Measurements from ENCODE around the gene MRPS33. TPM values are rescaled to one million over a fixed set of nuclear protein-coding genes. Genes with fewer than 3 reads are reported as not detected.

The MRPS33 gene
- total RNA-seq, 1 donor from 2014 or later = 27.9 TPM

DNA sequence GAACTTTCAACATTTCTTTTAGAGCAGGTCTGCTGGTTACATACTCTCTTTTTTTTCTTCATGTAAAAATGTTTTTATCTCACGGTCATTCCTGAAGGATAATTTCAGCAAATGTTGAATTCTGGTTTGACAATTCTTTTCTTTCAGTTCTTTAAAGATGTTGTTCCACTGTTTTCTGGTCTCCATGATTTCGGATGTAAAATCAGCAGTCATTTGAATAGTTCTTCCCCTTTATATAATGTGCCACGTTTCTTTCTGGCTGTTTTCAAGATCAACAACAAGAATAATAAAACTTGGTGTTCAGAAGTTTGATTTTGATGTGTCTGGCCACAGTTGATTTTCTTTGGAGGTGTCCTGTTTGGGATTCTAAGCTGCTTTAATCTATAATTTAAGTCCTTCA lies 14.0 kb upstream of the MRPS33 start:
- Mint-ChIP-seq H3K4me3 (ENCODE audit: unreplicated experiment) (no peak overlapping the region), H3K27ac (ENCODE audit: unreplicated experiment) (no peak overlapping the region), H3K36me3 (ENCODE audit: low read depth) (peaks cover 7% of the 10 kb centered on the region), H3K9me3 (ENCODE audit: low read depth) (peaks cover 29% of the 10 kb centered on the region), H3K27me3 (ENCODE audit: low read depth) (peaks cover 3% of the 10 kb centered on the region), H3K4me1 (ENCODE audit: low read depth) (no peaks in the 10 kb centered on the region)
- no peak for TF ChIP-seq CTCF (IDR thresholded peaks at IDR 0.05)
- no peak for DNase-seq (ENCODE audit: low spot score)

DNA sequence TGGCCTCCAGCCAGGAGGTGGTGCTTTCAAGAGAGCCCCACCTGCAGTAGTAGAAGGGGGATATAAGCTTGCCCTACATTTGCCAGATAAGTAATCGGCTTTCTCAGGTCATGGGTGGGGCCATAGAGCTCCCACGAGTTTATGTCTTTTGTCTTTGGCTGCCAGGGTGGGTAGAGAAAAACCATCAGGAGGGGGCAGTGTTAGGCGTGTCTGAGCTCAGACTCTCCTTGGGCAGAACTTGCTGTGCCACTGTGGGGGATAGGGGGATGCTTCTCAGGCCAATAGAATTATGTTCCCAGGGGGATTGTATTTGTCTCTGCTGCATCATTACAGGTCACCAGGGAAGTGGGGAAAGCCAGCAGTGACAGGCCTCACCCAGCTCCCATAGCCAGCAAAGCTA lies 12.3 kb upstream of the MRPS33 start:
- Mint-ChIP-seq H3K27ac (ENCODE audit: unreplicated experiment) (no peak overlapping the region), H3K36me3 (ENCODE audit: low read depth) (peaks cover 5% of the 10 kb centered on the region), H3K9me3 (ENCODE audit: low read depth) (peaks cover 31% of the 10 kb centered on the region), H3K4me1 (ENCODE audit: low read depth) (no peaks in the 10 kb centered on the region), H3K4me3 (ENCODE audit: unreplicated experiment) (no peak overlapping the region), H3K27me3 (ENCODE audit: low read depth) (peaks cover 16% of the 10 kb centered on the region)
- DNase-seq (ENCODE audit: low spot score) = no peak
- no peak for TF ChIP-seq CTCF (IDR thresholded peaks at IDR 0.05)

- no peak for DNase-seq (ENCODE audit: low spot score)
- peaks cover 5% of the 10 kb centered on the region for H3K36me3 Mint-ChIP-seq (ENCODE audit: low read depth)
- H3K4me3 Mint-ChIP-seq (ENCODE audit: unreplicated experiment) = no peak overlapping the region
- no peaks in the 10 kb centered on the region for H3K4me1 Mint-ChIP-seq (ENCODE audit: low read depth)
- no peak overlapping the region for H3K27ac Mint-ChIP-seq (ENCODE audit: unreplicated experiment)
- H3K9me3 Mint-ChIP-seq (ENCODE audit: low read depth) = peaks cover 31% of the 10 kb centered on the region
- peaks cover 24% of the 10 kb centered on the region for H3K27me3 Mint-ChIP-seq (ENCODE audit: low read depth)
- TF ChIP-seq CTCF (IDR thresholded peaks at IDR 0.05) = no peak
These were observed 9.9 kb upstream of the MRPS33 start for GRCh38 chr7:141024668-141025067.

DNA sequence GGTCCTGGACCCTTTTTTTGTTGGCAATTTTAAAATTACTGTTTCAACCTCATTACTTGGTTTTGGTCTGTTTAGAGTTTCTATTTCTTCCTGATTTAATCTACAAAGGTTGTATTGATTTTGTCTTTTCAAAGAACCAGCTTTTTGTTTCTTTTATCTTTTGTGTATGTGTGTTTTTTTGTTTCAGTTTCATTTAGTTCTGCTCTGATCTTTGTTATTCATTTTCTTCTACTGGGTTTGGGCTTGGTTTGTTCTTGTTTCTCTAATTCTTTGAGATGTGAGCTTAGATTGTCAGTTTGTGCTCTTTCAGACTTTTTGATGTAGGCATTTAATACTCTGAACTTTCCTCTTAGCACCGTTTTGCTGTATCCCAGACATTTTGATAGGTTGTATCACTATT lies 8.5 kb upstream of the MRPS33 start:
- TF ChIP-seq CTCF (IDR thresholded peaks at IDR 0.05) = no peak
- peaks cover 5% of the 10 kb centered on the region for H3K36me3 Mint-ChIP-seq (ENCODE audit: low read depth)
- no peaks in the 10 kb centered on the region for H3K4me1 Mint-ChIP-seq (ENCODE audit: low read depth)
- H3K27ac Mint-ChIP-seq (ENCODE audit: unreplicated experiment) = no peak overlapping the region
- DNase-seq (ENCODE audit: low spot score) = no peak
- H3K9me3 Mint-ChIP-seq (ENCODE audit: low read depth) = peaks cover 24% of the 10 kb centered on the region
- H3K27me3 Mint-ChIP-seq (ENCODE audit: low read depth) = peaks cover 29% of the 10 kb centered on the region
- H3K4me3 Mint-ChIP-seq (ENCODE audit: unreplicated experiment) = no peak overlapping the region

GRCh38 chr7:141017555-141017954 lies 2.8 kb upstream of the MRPS33 start:
- H3K4me3 Mint-ChIP-seq (ENCODE audit: unreplicated experiment) = no peak overlapping the region
- H3K36me3 Mint-ChIP-seq (ENCODE audit: low read depth) = no peaks in the 10 kb centered on the region
- H3K4me1 Mint-ChIP-seq (ENCODE audit: low read depth) = peaks cover 20% of the 10 kb centered on the region
- no peak for DNase-seq (ENCODE audit: low spot score)
- peaks cover 23% of the 10 kb centered on the region for H3K27me3 Mint-ChIP-seq (ENCODE audit: low read depth)
- H3K9me3 Mint-ChIP-seq (ENCODE audit: low read depth) = peaks cover 4% of the 10 kb centered on the region
- no peak for TF ChIP-seq CTCF (IDR thresholded peaks at IDR 0.05)
- no peak overlapping the region for H3K27ac Mint-ChIP-seq (ENCODE audit: unreplicated experiment)

Data from chondrocyte (in vitro differentiated cells).